Activated naive CD8-positive, alpha-beta T cell treated with anti-CD3 and anti-CD28 coated beads, Interleukin-2, amount 50 U/mL, for 16 hours (primary cell): ENCODE measurements around the gene BCR.

Source experiments
- DNase-seq: peaks from one replicate; pipeline ENCODE4 v3.0.0-alpha.2; 2020; ENCODE audit warnings: low read depth, low spot score

The BCR gene

GRCh38 chr22:23274146-23274526 lies 93.8 kb downstream of the BCR start:
- DNase-seq = no peak

DNA sequence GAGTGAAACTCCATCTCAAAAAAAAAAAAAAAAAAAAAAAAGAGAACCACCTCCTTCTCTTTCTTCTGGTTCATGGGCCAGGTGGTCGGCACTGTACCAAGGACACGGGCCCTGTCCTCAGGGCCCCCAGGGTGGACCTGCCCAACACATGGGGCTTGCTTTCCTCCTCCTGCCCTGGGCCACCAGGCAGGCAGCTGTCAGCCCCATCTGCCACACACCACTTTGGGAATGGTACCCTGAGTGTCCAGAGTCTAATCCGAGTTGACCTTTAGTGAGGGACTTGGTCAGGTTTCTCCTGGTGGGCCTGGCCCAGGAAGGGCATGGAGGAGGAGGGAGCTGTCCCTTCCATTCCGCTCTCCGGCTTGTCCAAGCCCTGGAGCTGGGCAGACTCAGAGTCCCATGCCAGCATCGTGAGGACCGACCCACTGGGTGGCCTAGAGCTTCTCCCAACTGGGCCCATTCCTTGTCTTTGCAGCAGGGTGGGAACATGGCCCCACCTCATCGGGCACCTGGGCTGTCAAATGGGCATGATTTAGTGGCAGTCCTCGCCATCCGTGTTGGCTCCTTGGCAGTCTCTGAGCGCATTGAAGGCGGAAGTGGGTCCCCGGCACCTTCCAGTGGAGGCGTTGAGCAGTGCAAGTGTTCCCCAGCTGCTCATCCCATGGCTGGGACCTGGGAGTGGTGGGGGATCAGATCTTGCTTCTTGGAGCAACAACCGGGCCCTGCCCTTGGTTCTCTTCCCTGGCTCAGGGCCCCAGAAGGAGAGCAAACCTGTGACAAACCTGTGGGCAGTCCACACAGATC lies 94.8 kb downstream of the BCR start:
- no peak for DNase-seq

- DNase-seq = no peak
These were observed 95.4 kb downstream of the BCR start for GRCh38 chr22:23275751-23276150.

DNA sequence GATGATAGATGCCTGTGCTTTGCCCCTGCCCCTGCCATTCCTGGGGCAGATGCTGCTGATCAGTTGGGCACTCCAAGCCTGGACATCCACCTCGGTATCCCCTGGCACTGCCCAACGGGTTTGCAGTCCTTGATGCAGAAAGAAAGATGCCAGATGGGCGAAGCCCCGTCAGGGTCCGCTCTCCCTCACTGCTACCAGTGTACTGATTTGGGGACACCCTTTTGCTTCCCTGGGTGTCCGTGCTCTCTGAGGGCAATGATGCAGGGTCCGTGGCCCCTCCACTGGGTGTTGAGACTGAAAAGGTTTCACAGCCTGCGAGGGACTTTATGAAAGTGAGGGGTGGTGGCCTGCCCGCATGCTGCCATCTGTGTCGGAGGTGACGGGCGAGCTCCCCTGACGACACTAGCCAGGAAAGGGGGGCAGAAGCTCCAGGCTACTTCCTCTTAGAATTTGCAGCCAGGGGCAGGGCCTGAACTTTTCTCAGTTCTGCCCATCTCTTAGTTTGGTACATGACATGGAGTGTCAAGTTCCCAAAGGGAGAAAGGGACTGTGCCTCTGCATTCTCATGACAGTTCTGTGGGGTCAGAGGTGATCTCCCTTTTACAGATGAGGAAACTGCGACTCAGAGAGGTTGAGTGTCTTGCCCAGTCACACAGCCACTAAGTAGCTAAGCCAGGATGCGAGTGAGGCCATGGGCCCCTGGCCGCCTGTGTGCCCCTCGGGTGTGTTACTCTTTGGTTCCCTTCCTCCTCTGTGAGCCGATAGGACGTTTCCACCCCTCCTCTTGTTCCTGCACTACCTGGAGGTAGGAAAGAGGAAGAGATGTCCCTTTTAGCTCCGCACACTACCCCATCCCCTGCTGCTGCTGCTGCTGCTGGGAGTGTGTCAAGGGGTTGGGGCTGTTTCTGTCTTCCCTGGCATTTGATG lies 96.6 kb downstream of the BCR start:
- DNase-seq = no peak

- no peak for DNase-seq
These were observed 97.4 kb downstream of the BCR start for GRCh38 chr22:23277583-23278295.

- no peak for DNase-seq
These were observed 98.8 kb downstream of the BCR start for GRCh38 chr22:23278883-23279675.

DNA sequence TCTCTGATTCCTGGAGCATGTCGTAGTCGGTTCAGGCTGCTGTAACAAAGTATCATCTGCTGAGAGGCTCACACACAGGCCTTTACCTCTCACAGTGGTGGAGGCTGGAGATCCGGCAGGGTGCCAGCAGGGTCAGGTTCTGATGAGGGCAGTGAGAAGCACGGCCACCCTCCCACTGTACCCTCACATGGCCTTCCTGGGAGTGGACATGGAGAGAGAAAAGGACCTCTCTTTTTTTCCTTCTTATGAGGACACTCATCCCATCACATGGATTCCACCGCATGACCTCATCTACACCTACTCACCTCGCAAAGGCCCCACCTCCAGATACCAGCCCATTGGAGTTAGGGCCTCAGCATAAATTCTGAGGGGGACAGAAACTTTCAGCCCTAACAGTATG lies 99.5 kb downstream of the BCR start:
- no peak for DNase-seq

DNA sequence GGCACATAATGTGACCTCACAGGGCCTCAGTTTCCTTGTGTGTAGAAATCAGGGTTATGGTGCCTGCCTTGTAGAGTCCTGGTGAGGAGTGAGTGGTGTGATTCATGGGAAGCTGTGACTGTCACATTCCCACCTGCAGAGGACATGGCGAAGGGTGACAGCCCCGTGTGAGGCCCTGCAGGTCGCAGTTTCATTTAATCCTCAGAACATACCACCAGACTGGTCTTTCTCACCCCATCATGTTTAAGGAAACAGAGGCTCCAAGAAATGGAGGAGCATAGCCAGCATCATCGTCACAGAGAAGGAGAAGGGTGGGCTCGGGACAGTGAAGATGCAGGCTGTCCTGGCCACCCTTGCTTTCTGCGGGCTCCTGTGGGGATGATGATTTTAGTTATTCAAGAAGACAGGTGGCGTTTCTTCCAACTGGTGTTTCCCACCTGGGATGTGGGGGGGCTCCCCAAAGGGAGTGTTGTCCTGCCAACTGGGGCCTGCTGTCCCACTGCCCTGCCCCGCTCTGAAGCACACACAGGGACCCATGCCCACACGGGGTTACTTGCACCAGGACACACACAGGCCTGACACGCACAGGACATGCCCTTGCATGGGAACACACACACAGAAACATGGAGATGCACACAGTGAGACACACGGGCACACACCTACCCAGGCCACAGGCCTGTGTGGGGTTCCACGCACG lies 100.2 kb downstream of the BCR start:
- DNase-seq = no peak

GRCh38 chr22:23281053-23281405 lies 100.7 kb downstream of the BCR start:
- no peak for DNase-seq

GRCh38 chr22:23281406-23282088 lies 101.2 kb downstream of the BCR start:
- peak; percentile 68 for DNase-seq

GRCh38 chr22:23282089-23282501 lies 101.8 kb downstream of the BCR start:
- no peak for DNase-seq

DNA sequence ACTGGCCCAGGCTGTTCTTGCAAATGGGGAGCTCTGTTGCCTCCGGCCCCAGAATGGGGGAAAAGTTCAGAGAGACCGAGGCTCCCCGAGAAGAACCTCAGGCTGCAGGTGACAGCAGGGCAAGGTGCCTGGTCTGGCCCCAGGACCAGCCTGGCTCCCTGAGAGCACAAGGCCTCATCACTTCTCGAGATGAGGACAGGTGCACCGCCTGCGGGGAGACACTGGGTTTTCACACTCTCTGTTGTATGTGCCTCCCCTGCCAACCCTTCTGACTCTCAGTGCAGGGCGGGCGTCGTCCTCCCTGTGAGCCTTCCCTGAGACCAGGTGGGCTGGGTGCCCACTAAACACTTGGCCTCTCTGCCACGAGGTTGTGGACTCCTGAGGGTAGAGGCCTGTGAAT lies 102.2 kb downstream of the BCR start:
- DNase-seq = no peak

DNA sequence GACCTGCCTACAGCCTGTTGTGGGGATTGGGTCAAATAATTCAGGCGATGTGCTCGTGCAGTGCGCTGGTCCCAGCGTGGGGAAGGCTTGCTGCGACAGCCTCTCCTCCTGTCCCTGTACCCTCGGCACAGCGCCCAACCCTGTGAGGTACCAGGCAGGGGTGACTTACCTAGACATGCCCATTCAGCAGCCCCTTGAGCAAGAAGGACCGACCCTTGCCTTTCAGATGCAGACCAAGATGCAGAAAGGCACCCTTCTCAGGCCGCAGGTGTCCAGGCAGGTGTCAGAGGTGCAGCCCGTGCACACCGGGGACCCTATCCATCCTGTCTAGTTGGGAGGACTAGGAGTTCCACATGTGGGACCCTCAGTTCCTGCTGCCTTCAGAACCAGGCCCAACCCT lies 102.7 kb downstream of the BCR start:
- DNase-seq = no peak

DNA sequence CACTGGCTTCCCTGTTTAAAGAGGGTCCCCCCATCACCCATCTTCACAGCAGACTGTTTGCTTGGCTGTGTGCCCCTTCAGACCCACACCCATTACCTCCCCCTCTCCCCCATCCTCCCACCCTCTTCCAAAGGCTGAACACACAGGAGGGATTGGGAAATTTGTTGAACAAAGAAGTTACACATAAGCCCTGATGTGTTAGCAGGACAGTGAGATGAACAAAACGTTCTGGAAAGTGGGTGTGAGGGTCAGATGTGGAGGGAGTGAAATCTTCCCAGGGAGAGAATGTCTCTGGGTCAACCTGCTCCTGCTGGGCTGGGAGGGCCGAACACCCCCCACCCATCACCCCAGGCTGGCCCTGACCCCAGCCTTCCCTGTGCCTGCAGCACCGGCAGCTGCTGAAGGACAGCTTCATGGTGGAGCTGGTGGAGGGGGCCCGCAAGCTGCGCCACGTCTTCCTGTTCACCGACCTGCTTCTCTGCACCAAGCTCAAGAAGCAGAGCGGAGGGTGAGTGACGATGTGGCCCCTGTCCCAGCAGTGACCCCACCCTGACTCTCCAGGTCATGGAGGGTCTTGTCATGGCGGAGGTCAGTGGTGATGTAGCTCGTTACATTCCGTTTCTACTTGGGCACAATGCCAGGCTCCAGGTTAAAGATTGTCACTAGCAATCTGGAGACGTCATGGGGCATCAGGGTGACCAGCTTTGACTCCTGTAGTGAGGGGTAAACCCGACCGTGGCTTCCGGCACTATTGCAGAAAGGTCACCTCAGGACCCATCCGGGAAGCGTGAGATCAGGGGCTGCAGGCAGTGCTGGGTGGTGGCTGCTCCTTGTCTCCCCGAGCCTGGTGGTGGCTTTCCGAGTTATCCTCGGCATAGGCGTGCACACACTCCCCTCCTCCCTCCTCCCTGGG lies 103.5 kb downstream of the BCR start:
- no peak for DNase-seq

- no peak for DNase-seq
These were observed 104.3 kb downstream of the BCR start for GRCh38 chr22:23284504-23285033.

GRCh38 chr22:23285236-23285635 lies 104.9 kb downstream of the BCR start:
- DNase-seq = no peak

DNA sequence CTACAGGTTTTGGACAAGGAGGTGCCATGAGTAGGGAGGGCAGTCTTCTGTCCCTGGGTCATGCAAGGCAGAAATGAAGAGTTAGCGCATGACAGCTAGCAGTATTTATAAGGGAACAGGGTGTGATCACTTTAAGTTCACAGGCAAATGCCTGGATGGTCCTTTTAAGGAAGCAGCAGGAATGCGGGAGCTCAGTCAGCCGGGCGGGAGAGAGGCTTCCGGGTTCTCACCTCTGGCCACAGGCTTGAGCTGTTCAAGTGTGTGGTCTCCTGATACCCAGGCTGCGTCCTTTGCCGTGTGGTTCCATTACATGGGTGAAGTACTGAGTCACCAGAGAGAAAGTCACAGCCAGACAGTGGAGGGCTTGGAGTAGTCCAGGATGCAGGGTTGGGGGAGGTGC lies 105.4 kb downstream of the BCR start:
- DNase-seq = no peak

DNA sequence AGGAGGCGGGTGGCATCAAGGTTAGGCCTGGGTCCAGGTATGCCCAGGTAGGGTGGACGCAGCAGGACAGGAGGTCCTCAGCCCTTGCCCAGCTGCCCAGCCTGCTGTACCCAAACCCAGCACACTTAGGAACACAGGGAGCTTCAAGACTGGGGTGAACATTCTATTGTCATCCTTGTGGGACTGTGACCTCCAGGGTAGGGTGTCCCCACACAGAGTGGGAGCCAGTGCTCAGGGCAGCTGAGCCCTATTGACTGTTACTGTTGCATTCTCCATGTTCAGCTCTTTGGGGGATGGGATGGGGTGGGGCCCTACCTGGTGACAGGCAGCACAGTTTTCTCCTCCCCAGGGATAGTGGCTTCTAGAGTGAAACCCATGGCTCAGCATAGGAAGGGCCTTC lies 106.0 kb downstream of the BCR start:
- no peak for DNase-seq
